Measurements from ENCODE around the gene KNSTRN.

KNSTRN gene

GRCh38 chr15:40366457-40367370, 15.8 kb upstream of the KNSTRN start:
- no peak for DNase-seq

GRCh38 chr15:40367371-40367685, 15.2 kb upstream of the KNSTRN start:
- DNase-seq = no peak

GRCh38 chr15:40367686-40368611, 14.6 kb upstream of the KNSTRN start:
- peak; percentile 76 for DNase-seq

- no peak for DNase-seq
These were observed 13.6 kb upstream of the KNSTRN start for GRCh38 chr15:40368719-40369473.

GRCh38 chr15:40369474-40369869, 13.0 kb upstream of the KNSTRN start:
- DNase-seq = no peak

- no peak for DNase-seq
These were observed 12.6 kb upstream of the KNSTRN start for GRCh38 chr15:40369971-40370370.

- no peak for DNase-seq
These were observed 9.5 kb upstream of the KNSTRN start for GRCh38 chr15:40372981-40373380.

GRCh38 chr15:40377606-40378005, 4.9 kb upstream of the KNSTRN start:
- DNase-seq = no peak

- DNase-seq = no peak
These were observed 3.1 kb upstream of the KNSTRN start for GRCh38 chr15:40379374-40379773.

GRCh38 chr15:40379853-40380252, 2.7 kb upstream of the KNSTRN start:
- no peak for DNase-seq

GRCh38 chr15:40380636-40381035, 1.9 kb upstream of the KNSTRN start:
- DNase-seq = no peak

- DNase-seq = no peak
These were observed 547 bp upstream of the KNSTRN start for GRCh38 chr15:40381818-40382529.

GRCh38 chr15:40386480-40386879, 4.0 kb downstream of the KNSTRN start:
- no peak for DNase-seq

GRCh38 chr15:40388941-40389823, 6.7 kb downstream of the KNSTRN start:
- no peak for DNase-seq

GRCh38 chr15:40389824-40390595, 7.5 kb downstream of the KNSTRN start:
- DNase-seq = no peak

- DNase-seq = no peak
These were observed 10.7 kb downstream of the KNSTRN start for GRCh38 chr15:40392986-40393948.

- no peak for DNase-seq
These were observed 15.3 kb downstream of the KNSTRN start for GRCh38 chr15:40397688-40398412.

- DNase-seq = no peak
These were observed 15.9 kb downstream of the KNSTRN start for GRCh38 chr15:40398413-40398873.

All from effector CD4-positive, alpha-beta T cell (primary cell).